Astrocyte of the cerebellum (primary cell): ENCODE measurements around the gene TELO2.
A peak's percentile ranks its signal among the peaks of the same experiment; 100 is the strongest.

Experiments used
- DNase-seq: peaks from one replicate; pipeline ENCODE4 v3.0.0-alpha.2; 2011; ENCODE audit warnings: low read depth
- H3K4me3 ChIP-seq: 2 replicates; pipeline ENCODE4 v1.5.1; 2011; ENCODE audit warnings: mild to moderate bottlenecking, low read depth, low read length, moderate library complexity
- in situ Hi-C: cut with HindIII; loops from 2 replicates; pipeline ENCODE4 v1.10.0; 2017; ENCODE audit warnings: low sequenced_read_pairs
- TF ChIP-seq, protein P1 (sequence below): IDR thresholded peaks from 2 replicates; pipeline ENCODE4 v1.5.1; 2012; ENCODE audit warnings: low read length, low read depth, moderate library complexity, mild to moderate bottlenecking; ENCODE audit errors: missing control alignments

TELO2 gene

GRCh38 chr16:1493746-1494094, 560 bp downstream of the TELO2 start:
- in situ Hi-C loops, result loop anchor here (25.0 kb wide), 1 partner anchor 106 kb away; no protein-coding TSS in a partner anchor
- no peak for DNase-seq
- TF ChIP-seq, protein P1, sequence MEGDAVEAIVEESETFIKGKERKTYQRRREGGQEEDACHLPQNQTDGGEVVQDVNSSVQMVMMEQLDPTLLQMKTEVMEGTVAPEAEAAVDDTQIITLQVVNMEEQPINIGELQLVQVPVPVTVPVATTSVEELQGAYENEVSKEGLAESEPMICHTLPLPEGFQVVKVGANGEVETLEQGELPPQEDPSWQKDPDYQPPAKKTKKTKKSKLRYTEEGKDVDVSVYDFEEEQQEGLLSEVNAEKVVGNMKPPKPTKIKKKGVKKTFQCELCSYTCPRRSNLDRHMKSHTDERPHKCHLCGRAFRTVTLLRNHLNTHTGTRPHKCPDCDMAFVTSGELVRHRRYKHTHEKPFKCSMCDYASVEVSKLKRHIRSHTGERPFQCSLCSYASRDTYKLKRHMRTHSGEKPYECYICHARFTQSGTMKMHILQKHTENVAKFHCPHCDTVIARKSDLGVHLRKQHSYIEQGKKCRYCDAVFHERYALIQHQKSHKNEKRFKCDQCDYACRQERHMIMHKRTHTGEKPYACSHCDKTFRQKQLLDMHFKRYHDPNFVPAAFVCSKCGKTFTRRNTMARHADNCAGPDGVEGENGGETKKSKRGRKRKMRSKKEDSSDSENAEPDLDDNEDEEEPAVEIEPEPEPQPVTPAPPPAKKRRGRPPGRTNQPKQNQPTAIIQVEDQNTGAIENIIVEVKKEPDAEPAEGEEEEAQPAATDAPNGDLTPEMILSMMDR, result no peak
- H3K4me3 ChIP-seq, result peak overlapping the region; percentile 79

- peak overlapping the region; percentile 79 for H3K4me3 ChIP-seq
- TF ChIP-seq, protein P1, result peak; percentile 57
- DNase-seq, result peak; percentile 22
- in situ Hi-C loops, result loop anchor here (25.0 kb wide), 1 partner anchor 107 kb away; no protein-coding TSS in a partner anchor
Observed at GRCh38 chr16:1494129-1494640, 1.0 kb downstream of the TELO2 start.

DNA sequence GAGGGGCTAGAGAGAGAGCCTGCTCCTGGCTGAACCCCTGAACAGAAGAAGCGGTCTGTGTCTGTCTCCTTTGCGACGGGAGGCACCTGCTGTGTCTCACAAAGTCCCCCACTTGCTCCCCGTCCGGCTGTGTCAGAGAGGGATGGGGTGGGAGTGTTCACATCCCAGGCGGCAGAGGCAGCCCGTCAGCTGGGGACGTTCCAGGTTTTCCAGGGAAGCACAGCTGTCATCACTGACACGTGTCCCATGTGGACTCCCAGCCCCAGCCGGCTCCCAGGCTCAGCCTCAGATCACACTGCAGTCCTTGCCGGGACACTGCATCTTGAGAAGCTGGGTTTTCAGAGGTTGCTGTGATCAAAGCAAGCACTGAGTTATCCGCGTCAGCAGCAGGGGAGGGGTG, 1.6 kb downstream of the TELO2 start:
- no peak overlapping the region for H3K4me3 ChIP-seq
- DNase-seq, result no peak
- TF ChIP-seq, protein P1, result no peak
- in situ Hi-C loops, result loop anchor here (25.0 kb wide), 1 partner anchor 107 kb away; no protein-coding TSS in a partner anchor

GRCh38 chr16:1495211-1495888, 2.2 kb downstream of the TELO2 start:
- in situ Hi-C loops, result loop anchor here (25.0 kb wide), 1 partner anchor 108 kb away; no protein-coding TSS in a partner anchor
- no peak for DNase-seq

GRCh38 chr16:1495889-1496262, 2.7 kb downstream of the TELO2 start:
- in situ Hi-C loops, result loop anchor here (25.0 kb wide), 1 partner anchor 109 kb away; no protein-coding TSS in a partner anchor
- H3K4me3 ChIP-seq, result no peak overlapping the region
- TF ChIP-seq, protein P1, result no peak
- DNase-seq, result no peak

More at GRCh38 chr16:1495211-1495888, 2.2 kb downstream of the TELO2 start:
- TF ChIP-seq, protein P1, result no peak
- H3K4me3 ChIP-seq, result no peak overlapping the region

- DNase-seq, result no peak
- no peak overlapping the region for H3K4me3 ChIP-seq
- in situ Hi-C loops, result loop anchor here (25.0 kb wide), 1 partner anchor 109 kb away; no protein-coding TSS in a partner anchor
- TF ChIP-seq, protein P1, result no peak
Observed at GRCh38 chr16:1496464-1496863, 3.3 kb downstream of the TELO2 start.
